CD4-positive, alpha-beta T cell treated with Interleukin-10 for 1 hour (primary cell): ENCODE results near the gene XPNPEP2.
"Not testable (repeated sequence)": the region's sequence is repeated elsewhere in the genome, so short reads cannot be mapped to it uniquely, and the experiment has no call there.

Experiments used
- DNase-seq: peaks from one replicate; pipeline ENCODE4 v3.0.0-alpha.2; 2020

The XPNPEP2 gene

GRCh38 chrX:129720741-129721140, 18.0 kb upstream of the XPNPEP2 start:
- no peak for DNase-seq

DNA sequence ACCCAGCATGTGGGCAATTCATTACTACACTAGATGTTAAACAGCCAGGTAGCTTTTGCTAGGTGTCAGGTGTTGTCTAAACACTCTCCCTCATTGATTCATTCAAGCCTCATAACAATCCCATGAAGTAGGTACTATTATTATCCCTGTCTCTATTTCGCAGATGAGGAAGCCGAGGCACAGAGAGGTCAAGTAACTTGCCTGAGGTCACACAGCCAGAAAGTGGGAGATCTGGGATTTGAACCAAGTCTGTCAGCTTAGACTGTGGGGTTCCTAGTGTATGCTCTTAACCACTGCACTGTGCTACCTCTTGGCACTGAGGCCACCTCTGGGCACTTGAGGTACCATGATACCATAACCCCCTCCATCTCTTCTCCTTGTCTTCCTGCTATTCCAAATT, 17.4 kb upstream of the XPNPEP2 start:
- no peak for DNase-seq

DNA sequence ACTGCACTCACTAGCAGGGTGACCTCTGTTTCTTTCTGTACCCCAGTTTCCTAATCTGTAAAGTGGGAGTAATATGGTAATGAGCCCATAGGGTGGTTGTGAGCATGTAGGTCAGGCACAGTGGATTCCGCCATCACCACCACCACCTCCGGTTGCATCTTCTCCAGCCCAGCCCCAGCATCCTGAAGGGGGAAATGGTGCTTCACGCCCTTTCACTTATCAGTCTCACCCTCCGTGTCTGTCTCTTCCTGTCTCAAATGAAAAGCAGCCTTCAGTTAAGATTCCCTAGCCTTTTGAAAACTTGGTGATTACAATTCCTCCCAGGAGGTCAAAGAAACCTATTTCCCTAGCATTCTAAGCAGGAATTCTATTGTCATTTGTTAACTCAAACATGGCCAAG, 16.9 kb upstream of the XPNPEP2 start:
- DNase-seq, result peak; percentile 27

DNA sequence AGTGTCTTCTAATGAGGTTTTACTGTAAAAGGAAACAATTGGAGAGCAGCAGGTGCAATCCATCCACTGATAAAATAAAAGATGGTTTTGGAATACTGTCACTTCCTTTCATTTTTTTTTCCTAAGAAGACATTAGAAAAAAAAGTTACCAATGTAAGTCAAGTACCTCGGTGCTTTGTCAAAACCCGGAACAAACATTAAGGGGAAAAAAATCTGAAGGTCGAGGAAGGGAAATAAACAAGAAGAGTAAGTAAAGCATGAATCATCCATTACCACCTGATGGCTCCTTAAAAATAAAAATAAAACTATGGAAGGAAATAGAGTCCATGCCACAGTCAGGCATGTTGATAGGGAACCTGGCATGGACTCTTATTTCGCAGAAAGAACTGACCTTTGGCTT, 15.3 kb upstream of the XPNPEP2 start:
- no peak for DNase-seq

DNA sequence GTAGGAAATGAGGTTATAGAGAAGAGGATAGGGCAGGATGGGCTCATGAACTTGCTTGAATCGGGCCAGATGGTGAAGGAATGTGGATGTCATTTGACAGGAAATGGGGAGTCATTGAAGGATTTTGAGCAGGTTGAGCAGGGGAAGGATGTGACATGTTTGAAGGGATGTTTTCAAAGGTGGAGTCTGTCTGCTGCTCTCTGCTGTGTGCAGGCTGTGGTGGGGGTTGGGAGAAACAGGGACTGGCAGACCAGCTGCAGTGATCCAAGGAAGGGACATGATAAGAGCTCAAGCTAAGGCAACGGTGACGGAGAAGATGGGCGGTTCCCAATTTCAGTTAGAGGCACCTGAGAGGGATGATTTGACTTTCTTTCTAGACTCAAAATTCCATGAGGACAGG, 14.0 kb upstream of the XPNPEP2 start:
- no peak for DNase-seq

DNA sequence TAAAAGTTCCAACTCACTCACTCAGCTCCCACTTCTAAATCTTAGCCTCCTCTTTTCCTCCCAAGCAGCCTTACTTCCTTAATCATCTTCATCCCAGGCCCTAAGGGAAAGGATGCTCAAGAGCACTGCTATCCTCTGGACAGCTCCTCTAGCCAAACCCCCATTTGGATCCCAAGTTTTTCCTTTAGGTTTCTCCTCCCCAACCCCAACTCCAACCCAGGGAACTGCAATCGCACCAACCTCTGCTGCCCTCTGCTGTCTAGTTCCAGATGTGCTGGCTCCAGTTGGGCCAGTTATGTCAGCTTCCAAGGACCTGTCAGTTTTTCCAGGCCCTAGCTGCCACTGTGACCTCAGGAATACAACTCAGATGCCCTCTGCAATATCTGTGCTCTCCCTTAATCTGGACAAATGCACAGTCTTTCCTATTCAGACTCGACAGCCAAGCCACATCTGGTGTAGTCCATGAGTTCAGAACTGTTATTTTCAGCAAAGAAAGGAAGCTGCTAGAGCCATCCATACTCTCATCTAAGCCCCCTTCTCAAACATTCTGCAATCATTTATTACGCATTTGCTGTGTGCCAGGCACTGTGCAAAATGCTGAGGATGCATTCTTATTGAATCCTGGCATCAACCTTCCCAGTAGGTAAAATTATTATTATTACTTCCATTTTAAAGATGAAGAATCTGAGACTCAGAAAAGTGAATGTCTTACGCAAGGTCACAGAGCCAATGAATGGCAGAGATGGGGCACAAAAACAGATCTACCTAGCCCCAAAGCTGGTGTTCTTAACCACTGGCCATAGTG, 12.3 kb upstream of the XPNPEP2 start:
- peak; percentile 34 for DNase-seq

DNA sequence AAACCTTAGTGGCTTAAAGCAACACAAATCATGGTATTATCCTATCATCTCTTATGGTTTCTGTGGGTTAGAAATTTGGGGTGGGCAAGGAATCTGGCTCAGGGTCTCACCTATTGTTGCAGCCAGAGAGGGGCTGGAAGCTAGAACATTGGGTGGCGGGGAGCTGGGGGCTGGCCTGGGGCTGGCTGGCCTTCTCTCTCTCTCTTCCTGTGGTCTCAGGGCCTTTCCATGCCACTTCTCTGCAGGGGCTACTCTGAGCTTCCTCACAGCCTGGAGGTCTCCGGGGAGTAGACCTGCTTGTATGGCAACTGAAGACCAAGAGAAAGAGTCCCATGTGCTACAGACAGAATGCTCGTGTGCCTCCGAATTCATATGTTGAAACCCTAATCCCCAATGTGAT, 10.7 kb upstream of the XPNPEP2 start:
- no peak for DNase-seq

- DNase-seq, result no peak
Measured at GRCh38 chrX:129731228-129731627, 7.6 kb upstream of the XPNPEP2 start.

DNA sequence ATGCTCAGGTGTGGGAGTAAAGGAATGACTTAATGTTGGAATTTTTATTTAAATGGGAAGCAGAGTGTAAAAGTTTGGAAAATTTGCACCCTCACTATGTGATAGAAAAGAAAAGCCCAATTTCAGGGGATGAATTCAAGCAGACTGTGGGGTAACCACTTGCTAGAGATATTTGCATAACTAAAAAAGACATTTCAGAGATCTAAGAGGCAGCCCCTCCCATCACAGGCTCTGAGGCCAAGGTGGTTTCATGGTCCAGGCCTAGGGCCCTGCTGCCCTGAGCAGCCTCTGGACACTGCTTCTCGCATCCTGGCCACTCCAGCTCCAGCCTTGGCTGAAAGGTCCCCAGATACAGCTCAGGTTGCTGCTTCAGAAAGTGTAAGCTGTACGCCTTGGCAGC, 5.9 kb upstream of the XPNPEP2 start:
- DNase-seq, result no peak

DNA sequence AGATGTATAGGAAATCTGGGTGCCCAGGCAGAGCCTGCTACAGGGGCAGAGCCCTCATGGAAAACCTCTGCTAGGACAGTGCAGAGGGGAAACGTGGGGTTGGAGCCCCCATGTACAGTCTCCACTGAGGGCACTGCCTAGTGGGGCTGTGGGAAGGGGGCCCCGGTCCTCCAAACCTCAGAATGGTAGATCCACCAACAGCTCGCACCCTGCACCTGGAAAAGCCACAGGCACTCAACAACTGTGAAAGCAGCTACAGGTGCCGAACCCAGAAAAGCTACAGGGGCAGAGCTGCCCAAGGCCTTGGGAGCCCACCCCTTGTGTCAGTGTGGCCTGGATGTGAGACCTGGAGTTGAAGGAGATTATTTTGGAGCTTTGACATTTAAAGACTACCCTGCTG, 5.4 kb upstream of the XPNPEP2 start:
- DNase-seq, result no peak

DNA sequence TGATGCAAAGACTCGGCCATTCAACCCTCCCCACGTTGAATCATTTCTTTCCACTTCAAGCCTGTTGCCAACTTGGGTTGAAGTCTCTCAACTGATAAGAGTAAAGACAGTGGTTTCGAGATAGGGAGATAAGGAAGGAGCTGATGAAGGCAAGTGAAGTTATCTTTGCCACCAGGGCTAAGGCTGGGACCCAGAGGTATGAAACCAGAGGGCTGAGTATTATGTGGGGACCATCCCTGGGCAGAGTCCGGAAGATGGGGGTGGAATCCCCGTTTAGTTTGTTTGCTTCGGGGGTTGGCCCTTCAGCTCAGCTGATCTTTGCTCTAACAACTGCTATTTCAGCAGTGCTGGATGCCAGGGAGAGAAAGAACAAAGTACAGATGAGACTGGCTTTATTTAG, 2.3 kb upstream of the XPNPEP2 start:
- DNase-seq, result peak; percentile 29

DNA sequence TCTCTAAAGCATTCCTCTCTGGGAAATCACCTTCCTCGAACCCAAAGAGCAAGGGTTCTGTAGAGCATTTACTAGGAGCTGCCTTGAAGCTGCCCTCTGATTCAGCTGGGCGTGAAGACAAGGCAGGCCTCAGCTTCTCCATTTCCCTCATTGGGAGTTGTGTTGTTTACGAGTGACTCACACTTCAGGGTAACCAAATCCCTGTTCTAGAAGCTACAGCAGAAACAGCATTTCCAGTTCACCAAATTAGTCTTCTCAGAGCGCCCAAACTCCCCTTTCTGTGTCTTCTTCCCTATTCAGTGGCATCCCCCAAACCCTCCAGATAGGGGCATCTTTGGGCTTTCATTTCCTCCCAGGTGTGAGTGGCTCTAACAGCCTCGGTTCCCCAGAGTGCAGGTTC, 863 bp upstream of the XPNPEP2 start:
- DNase-seq, result no peak

- no peak for DNase-seq
Measured at GRCh38 chrX:129739578-129739977, 799 bp downstream of the XPNPEP2 start.

DNA sequence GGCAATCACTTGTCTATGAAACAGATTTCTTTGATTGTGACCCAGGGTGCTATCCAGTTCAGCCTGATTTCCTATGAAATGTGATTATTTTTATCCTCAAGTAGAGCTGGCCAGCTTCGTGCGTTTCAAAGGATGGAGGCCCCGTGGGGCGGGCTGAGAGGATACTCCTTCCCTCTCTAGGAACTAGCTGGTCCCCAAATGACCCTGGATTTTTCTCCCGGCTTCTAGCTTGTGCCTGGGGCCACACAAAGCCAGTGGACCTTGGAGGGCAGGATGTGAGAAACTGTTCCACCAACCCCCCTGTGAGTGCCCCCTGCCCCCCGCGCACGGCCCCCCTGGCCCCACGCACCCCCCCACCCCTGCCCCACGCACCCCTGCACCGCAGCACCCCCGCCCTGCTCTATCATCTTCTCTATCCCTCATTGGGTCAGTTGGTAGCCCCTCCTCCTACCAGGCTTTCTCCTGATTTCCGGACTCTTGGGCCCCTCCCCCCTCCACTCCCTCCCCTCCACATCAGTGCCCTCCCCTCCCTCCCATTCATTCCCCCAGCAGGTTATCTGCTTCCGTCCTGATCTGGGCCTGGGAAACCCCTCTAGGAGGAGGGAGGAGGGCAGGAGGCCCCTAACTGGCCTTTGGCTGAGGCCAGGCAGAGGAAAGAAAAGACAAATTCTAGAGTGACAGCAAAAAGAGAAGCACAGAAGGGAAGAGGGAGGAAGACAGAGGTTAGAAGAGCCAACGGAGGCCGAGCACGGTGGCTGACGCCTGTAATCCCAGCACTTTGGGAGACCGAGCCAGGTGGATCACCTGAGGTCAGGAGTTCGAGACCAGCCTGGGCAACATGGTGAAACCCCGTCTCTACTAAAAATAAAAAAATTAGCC, 3.3 kb downstream of the XPNPEP2 start:
- DNase-seq, result no peak

- DNase-seq, result not testable (repeated sequence)
Measured at GRCh38 chrX:129742759-129743152, 4.0 kb downstream of the XPNPEP2 start.

DNA sequence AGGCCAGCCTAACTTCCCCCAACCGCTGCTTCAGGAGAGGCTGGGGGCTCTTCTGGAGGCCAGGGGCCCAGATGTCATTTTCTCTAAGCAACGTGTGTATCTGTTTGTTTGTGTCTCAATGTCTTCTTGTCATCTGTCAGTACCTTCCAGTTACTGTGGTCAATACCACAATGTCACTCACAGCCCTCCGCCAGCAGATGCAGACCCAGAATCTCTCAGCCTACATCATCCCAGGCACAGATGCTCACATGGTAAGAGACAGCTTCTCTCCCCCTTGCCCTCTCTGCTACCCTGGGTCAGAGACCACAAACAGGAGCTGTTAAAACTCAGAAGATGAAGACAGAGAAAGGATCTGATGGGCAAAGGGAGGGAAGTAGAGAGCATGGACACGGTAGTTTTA, 5.0 kb downstream of the XPNPEP2 start:
- no peak for DNase-seq

- DNase-seq, result peak; percentile 38
Measured at GRCh38 chrX:129744861-129745321, 6.1 kb downstream of the XPNPEP2 start.

- no peak for DNase-seq
Measured at GRCh38 chrX:129746557-129747470, 8.0 kb downstream of the XPNPEP2 start.

- DNase-seq, result no peak
Measured at GRCh38 chrX:129747533-129747932, 8.8 kb downstream of the XPNPEP2 start.

DNA sequence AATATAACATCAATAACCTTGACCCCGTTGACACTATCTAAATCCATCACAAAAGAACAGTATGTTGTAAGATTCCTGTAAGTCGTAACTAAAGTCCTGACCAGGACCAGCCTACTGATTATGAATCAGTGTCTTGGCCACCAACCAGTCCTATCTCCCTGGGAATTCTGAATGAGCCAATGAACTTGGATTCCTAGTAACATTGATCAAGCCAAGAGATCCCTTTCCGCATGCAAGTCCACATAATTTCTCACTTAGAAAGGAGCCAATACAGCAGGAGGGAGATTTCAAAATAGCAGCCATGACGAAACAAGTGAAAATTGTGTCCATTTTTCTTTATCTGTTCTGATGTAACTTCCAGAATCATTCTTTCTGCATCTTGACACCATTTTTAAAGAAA, 9.5 kb downstream of the XPNPEP2 start:
- DNase-seq, result no peak

- no peak for DNase-seq
Measured at GRCh38 chrX:129749069-129749468, 10.3 kb downstream of the XPNPEP2 start.

GRCh38 chrX:129750971-129751370, 12.2 kb downstream of the XPNPEP2 start:
- DNase-seq, result no peak
